DND-41 (cell line): ENCODE data around the gene OCA2.

Source experiments
- ATAC-seq: fragments of 200-7000 bp; cut with Tn5 transposase; 3 replicates; pipeline ENCODE4 v1.9.1; 2021; ENCODE audit warnings: low read depth; ENCODE audit not compliant: insufficient read depth
- DNase-seq: peaks from one replicate; pipeline ENCODE4 v3.0.0-alpha.2; 2020
- H2AFZ ChIP-seq: 2 replicates; pipeline ENCODE4 v1.6.0; 2012; ENCODE audit warnings: low read depth, low read length
- H3K27ac ChIP-seq: 2 replicates; pipeline ENCODE4 v1.5.1; 2012; ENCODE audit warnings: low read length, inconsistent platforms
- H3K27me3 ChIP-seq: fragments of 200-600 bp; sonication (generic); 2 replicates; pipeline ENCODE4 v1.6.0; 2012; ENCODE audit warnings: low read length, mild to moderate bottlenecking, inconsistent platforms; ENCODE audit not compliant: insufficient read depth, poor library complexity
- H3K36me3 ChIP-seq: 2 replicates; pipeline ENCODE4 v1.5.1; 2012; ENCODE audit warnings: low read length, inconsistent platforms; ENCODE audit not compliant: insufficient read depth
- H3K4me1 ChIP-seq: 2 replicates; pipeline ENCODE4 v1.5.1; 2012; ENCODE audit warnings: mild to moderate bottlenecking, low read length; ENCODE audit not compliant: insufficient read depth
- H3K4me2 ChIP-seq: 2 replicates; pipeline ENCODE4 v1.6.0; 2012; ENCODE audit warnings: mild to moderate bottlenecking, moderate library complexity, low read length, inconsistent platforms; ENCODE audit not compliant: insufficient read depth
- H3K4me3 ChIP-seq, 2 experiments: fragments of 200-600 bp in 1 of 2; shearing (Covaris generic) in 1 of 2; 2 replicates each; pipeline ENCODE4 v1.5.1; 2012 to 2016; ENCODE audit warnings: inconsistent platforms in 2 of 2, low read length in 2 of 2, mild to moderate bottlenecking in 2 of 2, low read depth in 1 of 2, moderate library complexity in 1 of 2
- H3K79me2 ChIP-seq: 2 replicates; pipeline ENCODE4 v1.6.0; 2012; ENCODE audit warnings: low read length, inconsistent platforms; ENCODE audit not compliant: insufficient read depth
- H3K9ac ChIP-seq: 2 replicates; pipeline ENCODE4 v1.6.0; 2012; ENCODE audit warnings: low read depth, mild to moderate bottlenecking, inconsistent platforms, low read length, moderate library complexity
- H3K9me3 ChIP-seq: 2 replicates; pipeline ENCODE4 v1.5.1; 2012; ENCODE audit warnings: low read length, moderate library complexity, mild to moderate bottlenecking, inconsistent platforms; ENCODE audit not compliant: insufficient read depth, severe bottlenecking
- H4K20me1 ChIP-seq: 2 replicates; pipeline ENCODE4 v1.6.0; 2012; ENCODE audit warnings: low read length; ENCODE audit not compliant: insufficient read depth
- EZH2 ChIP-seq: IDR thresholded peaks from 3 replicates; pipeline ENCODE4 v1.6.1; 2012; ENCODE audit warnings: borderline replicate concordance, low read depth, mild to moderate bottlenecking, moderate library complexity, low read length, inconsistent platforms; ENCODE audit not compliant: severe bottlenecking
- TF ChIP-seq, protein P1 (sequence below): IDR thresholded peaks from 2 replicates; pipeline ENCODE4 v1.5.1; 2012; ENCODE audit warnings: borderline replicate concordance, low read length, moderate library complexity, mild to moderate bottlenecking; ENCODE audit not compliant: poor library complexity, severe bottlenecking; ENCODE audit errors: extremely low read depth

The OCA2 gene

DNA sequence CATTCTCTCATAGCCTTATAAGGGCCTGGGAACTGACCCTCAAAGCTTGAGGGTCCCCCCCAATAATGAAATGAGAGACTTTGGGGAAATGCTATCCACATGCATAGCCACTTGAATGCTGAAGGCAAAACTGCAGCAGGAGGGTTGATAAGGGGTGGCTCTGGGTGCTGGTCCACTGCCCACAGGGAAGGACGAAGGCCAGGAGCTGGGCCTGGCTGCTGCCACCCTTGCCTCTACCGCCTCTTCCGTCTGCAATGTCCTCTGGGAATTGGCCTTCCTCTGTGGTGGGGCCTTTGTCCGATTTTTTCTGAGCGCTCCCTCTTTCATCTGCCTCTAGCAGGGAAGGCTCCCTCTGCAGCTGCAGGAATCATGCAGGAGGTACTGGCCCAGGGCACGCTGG lies 41.0 kb downstream of the OCA2 start:
- H3K79me2 ChIP-seq = no peaks in the 10 kb centered on the region
- no peak overlapping the region for H3K27ac ChIP-seq
- H3K36me3 ChIP-seq = no peaks in the 10 kb centered on the region
- no peak for ATAC-seq
- H3K4me1 ChIP-seq = no peaks in the 10 kb centered on the region
- no peaks in the 10 kb centered on the region for H3K9me3 ChIP-seq
- no peak overlapping the region for H3K4me2 ChIP-seq
- TF ChIP-seq EZH2 = no peak
- TF ChIP-seq, protein P1, sequence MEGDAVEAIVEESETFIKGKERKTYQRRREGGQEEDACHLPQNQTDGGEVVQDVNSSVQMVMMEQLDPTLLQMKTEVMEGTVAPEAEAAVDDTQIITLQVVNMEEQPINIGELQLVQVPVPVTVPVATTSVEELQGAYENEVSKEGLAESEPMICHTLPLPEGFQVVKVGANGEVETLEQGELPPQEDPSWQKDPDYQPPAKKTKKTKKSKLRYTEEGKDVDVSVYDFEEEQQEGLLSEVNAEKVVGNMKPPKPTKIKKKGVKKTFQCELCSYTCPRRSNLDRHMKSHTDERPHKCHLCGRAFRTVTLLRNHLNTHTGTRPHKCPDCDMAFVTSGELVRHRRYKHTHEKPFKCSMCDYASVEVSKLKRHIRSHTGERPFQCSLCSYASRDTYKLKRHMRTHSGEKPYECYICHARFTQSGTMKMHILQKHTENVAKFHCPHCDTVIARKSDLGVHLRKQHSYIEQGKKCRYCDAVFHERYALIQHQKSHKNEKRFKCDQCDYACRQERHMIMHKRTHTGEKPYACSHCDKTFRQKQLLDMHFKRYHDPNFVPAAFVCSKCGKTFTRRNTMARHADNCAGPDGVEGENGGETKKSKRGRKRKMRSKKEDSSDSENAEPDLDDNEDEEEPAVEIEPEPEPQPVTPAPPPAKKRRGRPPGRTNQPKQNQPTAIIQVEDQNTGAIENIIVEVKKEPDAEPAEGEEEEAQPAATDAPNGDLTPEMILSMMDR = no peak
- H2AFZ ChIP-seq = no peak overlapping the region
- H3K9ac ChIP-seq = no peak overlapping the region
- no peak for DNase-seq
- no peaks in the 10 kb centered on the region for H3K27me3 ChIP-seq
- no peaks in the 10 kb centered on the region for H4K20me1 ChIP-seq
- no peak overlapping the region for H3K4me3 ChIP-seq

DNA sequence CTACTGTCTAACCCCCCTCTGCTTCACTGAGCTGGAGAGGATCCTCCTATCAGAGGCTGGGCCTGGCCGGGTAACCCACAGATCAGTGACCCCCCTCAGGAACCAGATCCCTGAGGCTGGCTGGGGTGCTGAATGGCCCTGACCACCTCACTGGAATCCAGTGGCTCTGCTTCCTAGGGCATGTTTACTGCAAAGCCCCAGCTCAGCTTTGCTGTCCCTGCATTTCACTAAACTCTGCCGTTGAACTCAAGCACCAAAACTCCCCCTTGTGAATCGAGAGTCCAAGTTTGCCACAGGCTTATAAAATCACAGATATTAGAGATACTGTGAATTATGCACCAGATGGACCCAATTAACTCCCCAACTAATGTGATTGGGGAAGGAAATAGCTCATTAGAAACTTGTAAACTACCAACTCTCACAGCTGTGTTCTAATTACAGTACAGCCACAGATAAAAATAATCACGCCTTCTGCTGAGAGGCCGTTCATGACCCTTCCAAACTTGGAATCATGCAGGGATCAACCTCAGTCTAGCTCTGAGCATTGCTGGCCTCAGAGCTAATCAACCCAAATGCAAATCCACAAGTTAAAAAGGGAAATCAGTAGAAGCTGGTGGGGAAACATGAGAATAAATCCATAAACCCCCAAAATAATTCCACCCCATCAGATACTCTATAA lies 47.0 kb downstream of the OCA2 start:
- no peak overlapping the region for H3K9ac ChIP-seq
- H3K27me3 ChIP-seq = no peaks in the 10 kb centered on the region
- H3K9me3 ChIP-seq = no peaks in the 10 kb centered on the region
- no peak overlapping the region for H3K4me2 ChIP-seq
- no peaks in the 10 kb centered on the region for H4K20me1 ChIP-seq
- no peaks in the 10 kb centered on the region for H3K79me2 ChIP-seq
- H2AFZ ChIP-seq = no peak overlapping the region
- ATAC-seq (no peak), DNase-seq (no peak)
- no peak overlapping the region for H3K27ac ChIP-seq
- H3K4me1 ChIP-seq = no peaks in the 10 kb centered on the region
- TF ChIP-seq EZH2 = no peak
- TF ChIP-seq, protein P1 = no peak
- no peaks in the 10 kb centered on the region for H3K36me3 ChIP-seq
- H3K4me3 ChIP-seq = no peak overlapping the region

DNA sequence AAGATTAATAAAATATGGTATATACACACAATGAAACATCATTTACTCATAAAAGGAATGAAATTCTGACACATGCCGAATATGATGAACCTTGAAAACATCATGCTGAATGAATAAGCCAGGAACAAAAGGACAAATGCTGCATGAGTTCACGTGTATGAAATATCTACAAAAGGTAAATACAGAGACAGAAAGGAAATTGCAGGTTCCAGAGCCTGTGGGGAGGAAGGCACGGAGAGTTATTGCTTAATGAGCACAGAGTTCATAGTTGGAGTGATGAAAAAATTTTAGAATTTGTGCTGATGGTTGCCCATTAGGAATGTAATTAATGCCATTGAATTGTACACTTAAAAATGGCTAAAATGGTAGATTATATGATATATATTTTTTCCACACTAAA lies 49.5 kb downstream of the OCA2 start:
- DNase-seq = no peak
- Histone ChIP-seq H3K9me3 (no peaks in the 10 kb centered on the region), H3K27ac (no peak overlapping the region), H4K20me1 (no peaks in the 10 kb centered on the region), H3K9ac (no peak overlapping the region), H3K27me3 (no peaks in the 10 kb centered on the region), H2AFZ (no peak overlapping the region), H3K4me2 (no peak overlapping the region), H3K79me2 (no peaks in the 10 kb centered on the region), H3K4me1 (no peaks in the 10 kb centered on the region), H3K4me3 (no peak overlapping the region), H3K36me3 (no peaks in the 10 kb centered on the region)
- TF ChIP-seq EZH2 = no peak
- TF ChIP-seq, protein P1 = no peak
- ATAC-seq = no peak

DNA sequence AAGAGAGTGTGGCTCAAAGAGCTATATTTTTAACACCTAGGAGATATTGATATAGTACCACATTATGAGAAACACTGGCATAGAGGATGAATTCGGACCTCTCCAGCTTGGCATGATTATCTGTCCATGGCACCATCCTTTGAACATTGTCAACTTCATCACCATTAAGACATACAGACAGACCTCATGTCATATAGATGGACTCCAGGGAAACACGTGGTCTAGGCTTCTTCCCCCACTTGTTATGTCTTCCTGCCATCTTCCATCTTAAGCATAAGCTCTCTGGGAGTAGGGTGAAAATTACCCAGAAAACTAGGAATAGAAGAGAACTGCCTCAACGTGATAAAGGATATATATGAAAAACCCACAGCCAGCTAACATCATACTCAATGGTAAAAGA lies 51.8 kb downstream of the OCA2 start:
- no peak overlapping the region for H3K4me2 ChIP-seq
- H3K27me3 ChIP-seq = no peaks in the 10 kb centered on the region
- no peaks in the 10 kb centered on the region for H3K4me1 ChIP-seq
- no peak overlapping the region for H3K9ac ChIP-seq
- H4K20me1 ChIP-seq = no peaks in the 10 kb centered on the region
- ATAC-seq = no peak
- no peak overlapping the region for H2AFZ ChIP-seq
- no peak overlapping the region for H3K27ac ChIP-seq
- H3K79me2 ChIP-seq = no peaks in the 10 kb centered on the region
- no peaks in the 10 kb centered on the region for H3K9me3 ChIP-seq
- no peak overlapping the region for H3K4me3 ChIP-seq
- TF ChIP-seq, protein P1 = no peak
- no peak for TF ChIP-seq EZH2
- H3K36me3 ChIP-seq = no peaks in the 10 kb centered on the region
- DNase-seq = no peak
